ENCODE results near the gene RCE1.
A peak's percentile ranks its signal among the peaks of the same experiment; 100 is the strongest.

Gene RCE1

DNA sequence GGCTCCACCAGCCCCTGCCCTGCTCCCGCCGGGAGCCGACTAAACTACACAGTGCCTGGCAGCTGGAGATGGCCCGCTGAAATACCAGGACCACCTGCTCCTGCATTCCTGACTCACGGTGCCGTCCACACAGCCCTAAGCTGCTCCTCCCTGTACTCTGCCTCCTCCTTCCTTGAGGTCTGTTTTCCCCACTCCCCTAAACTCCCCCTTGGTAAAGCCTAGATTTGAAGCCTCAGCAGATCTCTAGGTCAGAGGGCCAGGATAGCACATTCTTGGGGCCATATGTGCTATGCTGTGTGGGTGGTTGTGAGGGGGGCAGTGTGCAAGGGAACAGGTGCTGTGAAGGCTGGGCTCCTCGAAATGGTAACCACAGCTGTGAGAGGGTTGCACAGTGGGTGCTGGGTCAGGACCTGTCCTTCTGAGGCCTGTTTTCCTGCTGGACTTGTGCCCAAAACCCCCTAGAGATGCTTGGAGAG lies 23.3 kb downstream of the RCE1 start:
- POLR2A ChIA-PET (ENCODE audit: low non-redundant PET): no interaction called here
- no peak for DNase-seq (ENCODE audit: low spot score)
- TF ChIP-seq, protein P1, sequence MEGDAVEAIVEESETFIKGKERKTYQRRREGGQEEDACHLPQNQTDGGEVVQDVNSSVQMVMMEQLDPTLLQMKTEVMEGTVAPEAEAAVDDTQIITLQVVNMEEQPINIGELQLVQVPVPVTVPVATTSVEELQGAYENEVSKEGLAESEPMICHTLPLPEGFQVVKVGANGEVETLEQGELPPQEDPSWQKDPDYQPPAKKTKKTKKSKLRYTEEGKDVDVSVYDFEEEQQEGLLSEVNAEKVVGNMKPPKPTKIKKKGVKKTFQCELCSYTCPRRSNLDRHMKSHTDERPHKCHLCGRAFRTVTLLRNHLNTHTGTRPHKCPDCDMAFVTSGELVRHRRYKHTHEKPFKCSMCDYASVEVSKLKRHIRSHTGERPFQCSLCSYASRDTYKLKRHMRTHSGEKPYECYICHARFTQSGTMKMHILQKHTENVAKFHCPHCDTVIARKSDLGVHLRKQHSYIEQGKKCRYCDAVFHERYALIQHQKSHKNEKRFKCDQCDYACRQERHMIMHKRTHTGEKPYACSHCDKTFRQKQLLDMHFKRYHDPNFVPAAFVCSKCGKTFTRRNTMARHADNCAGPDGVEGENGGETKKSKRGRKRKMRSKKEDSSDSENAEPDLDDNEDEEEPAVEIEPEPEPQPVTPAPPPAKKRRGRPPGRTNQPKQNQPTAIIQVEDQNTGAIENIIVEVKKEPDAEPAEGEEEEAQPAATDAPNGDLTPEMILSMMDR (conservative IDR thresholded peaks at IDR 0.05; ENCODE audit: low read depth): no peak
- CTCF ChIA-PET: interaction anchor here (0.6 kb wide), 1 partner anchor 96 kb away, joined by 3 read pairs; no protein-coding TSS in a partner anchor
- H3K27ac ChIP-seq: peak overlapping the region; percentile 39

DNA sequence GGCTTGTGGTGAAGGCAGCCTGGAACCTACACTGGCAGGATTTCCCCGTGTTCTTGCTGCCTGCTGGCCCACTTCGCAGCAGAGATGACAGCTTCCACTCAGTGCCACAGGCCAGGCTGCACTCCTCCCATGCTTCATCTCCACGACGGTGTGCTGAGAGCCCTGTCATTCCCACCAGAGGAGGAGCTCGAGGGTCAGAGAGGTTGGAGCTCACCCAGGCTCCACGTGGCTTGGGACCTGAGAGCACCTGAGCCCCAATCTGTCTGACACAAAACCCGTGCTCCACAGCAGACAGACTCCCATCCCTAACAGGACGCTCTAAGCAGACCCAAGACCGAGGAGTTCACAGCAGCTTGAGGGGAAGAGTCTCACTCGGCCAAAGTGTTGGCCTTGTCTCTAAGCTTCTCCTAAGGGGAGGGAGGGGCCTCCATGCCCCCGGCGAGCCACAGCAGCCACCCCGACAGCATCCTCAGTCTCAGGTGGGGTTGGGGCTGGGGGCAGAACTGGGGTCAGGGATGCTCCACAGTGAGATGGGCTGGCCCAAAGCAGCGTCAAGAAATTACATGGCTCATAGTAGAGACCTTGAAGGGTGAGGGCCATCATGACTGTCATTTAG lies 24.3 kb downstream of the RCE1 start:
- POLR2A ChIA-PET (ENCODE audit: low non-redundant PET): no interaction called here
- TF ChIP-seq, protein P1 (conservative IDR thresholded peaks at IDR 0.05; ENCODE audit: low read depth): no peak
- peak overlapping the region; percentile 39 for H3K27ac ChIP-seq
- no peak for DNase-seq (ENCODE audit: low spot score)
- CTCF ChIA-PET: interaction anchor here (0.7 to 1.2 kb wide), 2 partner anchors 11 to 109 kb away, joined by 3 read pairs; no protein-coding TSS in a partner anchor

DNA sequence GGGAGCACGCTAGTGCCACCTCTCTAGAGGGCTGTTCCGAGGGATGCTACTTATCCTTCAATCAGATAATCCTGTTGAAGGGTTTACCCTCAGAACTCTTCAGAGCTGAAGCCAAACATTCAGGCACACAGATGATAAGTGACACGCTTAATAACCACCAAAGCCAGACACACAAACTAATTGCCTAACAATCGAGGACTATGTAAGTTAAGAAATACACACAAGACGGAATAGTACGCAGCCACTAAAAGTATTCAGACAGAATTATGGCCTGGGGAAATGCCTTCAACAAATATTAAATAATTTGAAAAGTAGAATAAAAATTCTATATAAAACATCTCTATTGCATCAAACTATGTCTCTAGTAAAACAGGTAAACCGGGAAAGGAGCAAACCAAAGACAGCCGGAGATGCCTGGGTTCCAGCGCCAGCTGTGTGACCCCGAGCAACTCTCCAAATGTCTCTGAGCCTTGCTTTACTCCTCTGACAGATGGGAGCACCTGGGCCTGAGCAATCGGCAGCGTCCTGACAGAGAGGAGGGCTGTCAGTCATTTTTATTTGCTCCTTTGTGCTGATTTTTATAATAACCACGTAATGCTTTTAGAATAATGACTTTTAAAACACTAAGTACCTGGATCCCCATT lies 25.0 kb downstream of the RCE1 start:
- ChIA-PET POLR2A (ENCODE audit: low non-redundant PET) (interaction anchor here (0.6 kb wide), 1 partner anchor 73 kb away, joined by 3 read pairs; no protein-coding TSS in a partner anchor), CTCF (interaction anchor here (0.7 to 1.2 kb wide), 2 partner anchors 11 to 108 kb away, joined by 3 read pairs; no protein-coding TSS in a partner anchor)
- no peak for DNase-seq (ENCODE audit: low spot score)
- H3K27ac ChIP-seq: peak overlapping the region; percentile 39
- TF ChIP-seq, protein P1 (conservative IDR thresholded peaks at IDR 0.05; ENCODE audit: low read depth): no peak

DNA sequence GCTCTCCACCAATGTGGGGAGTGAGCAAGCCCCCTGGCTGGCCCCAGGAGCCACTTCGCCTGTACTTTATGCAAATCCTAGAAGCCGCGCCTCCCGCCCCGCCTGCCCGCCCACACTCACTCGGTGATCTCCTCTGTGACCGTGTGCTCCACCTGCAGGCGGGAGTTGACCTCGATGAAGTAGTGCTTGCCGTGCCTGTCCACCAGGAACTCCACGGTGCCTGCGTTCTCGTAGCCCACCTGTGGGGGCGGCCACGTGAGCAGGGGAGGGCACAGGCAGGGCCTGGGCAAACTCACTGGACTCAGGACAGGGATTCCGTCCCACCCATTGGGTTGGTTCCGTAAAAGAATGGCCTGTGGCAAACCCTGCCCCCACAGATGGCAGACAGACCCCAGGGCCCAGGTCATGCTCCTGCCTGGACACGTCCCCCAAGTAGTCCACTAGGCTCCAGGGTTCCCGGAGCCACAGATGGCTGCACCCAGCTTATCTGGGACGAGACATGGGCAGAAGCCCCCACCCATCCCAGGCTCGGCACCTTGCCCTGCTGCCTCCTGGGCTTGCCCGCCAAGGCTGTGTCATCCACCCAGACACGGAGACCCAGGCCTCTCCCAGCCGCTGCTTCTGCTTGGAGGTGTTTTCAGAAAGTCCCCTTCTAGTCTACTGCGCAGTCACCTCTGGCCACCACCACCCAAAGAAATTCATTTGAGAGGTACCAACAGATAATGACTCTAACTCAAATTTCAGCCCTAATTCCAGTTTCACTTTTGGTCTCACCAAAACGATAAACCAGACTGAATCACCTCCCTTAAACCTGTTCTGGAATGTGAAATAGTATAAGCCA lies 25.7 kb downstream of the RCE1 start:
- TF ChIP-seq, protein P1 (conservative IDR thresholded peaks at IDR 0.05; ENCODE audit: low read depth): peak; percentile 16; the same call in 1 of the 2 replicates
- POLR2A ChIA-PET (ENCODE audit: low non-redundant PET): interaction anchor here (0.6 kb wide), 1 partner anchor 74 kb away, joined by 3 read pairs; no protein-coding TSS in a partner anchor
- DNase-seq (ENCODE audit: low spot score): peak; percentile 73
- CTCF ChIA-PET: interaction anchor here (0.7 kb wide), 1 partner anchor 257 kb away, joined by 6 read pairs; no protein-coding TSS in a partner anchor
- H3K27ac ChIP-seq: peak overlapping the region; percentile 39

DNA sequence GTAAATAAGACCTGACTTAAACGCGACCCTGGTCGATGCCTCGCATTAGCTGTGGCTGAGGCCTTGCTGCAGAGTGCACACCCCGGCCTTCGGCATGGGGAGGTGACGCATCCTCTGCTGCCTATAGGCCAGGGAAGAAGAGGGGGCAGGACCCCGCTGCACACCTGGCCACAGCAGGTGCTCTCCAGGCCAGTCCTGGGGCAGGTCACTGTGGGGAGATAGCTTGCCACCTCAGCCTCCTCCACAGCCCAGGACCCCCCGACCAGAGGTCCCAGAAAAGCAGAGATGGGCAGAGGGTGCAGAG lies 26.3 kb downstream of the RCE1 start:
- CTCF ChIA-PET: interaction anchor here (0.7 to 1.5 kb wide), 2 partner anchors 106 to 256 kb away, joined by 4 to 6 read pairs; no protein-coding TSS in a partner anchor
- POLR2A ChIA-PET (ENCODE audit: low non-redundant PET): no interaction called here
- TF ChIP-seq, protein P1 (conservative IDR thresholded peaks at IDR 0.05; ENCODE audit: low read depth): no peak
- H3K27ac ChIP-seq: peak overlapping the region; percentile 39
- DNase-seq (ENCODE audit: low spot score): no peak

DNA sequence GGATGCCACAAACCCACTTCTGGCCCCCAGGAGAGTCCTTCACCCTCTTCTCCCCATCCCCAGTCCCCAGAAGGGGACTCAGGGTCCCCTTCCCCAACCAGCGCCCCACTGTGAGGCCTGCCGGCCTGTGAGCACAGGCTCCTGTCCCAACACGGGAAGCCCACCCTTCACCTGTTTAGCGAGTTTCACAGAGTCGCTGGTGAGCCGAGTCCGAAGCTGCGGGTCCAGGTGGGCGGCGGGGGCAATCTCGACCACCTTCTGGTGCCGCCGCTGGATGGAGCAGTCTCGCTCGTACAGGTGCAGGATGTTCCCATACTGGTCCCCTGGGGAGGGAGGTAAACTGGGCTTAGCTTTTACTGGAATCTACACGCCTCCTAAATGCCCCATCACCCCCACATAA lies 26.9 kb downstream of the RCE1 start:
- TF ChIP-seq, protein P1 (conservative IDR thresholded peaks at IDR 0.05; ENCODE audit: low read depth): no peak
- DNase-seq (ENCODE audit: low spot score): no peak
- CTCF ChIA-PET: interaction anchor here (1.5 kb wide), 1 partner anchor 105 kb away, joined by 4 read pairs; no protein-coding TSS in a partner anchor

More for the DNA sequence above, 26.9 kb downstream of the RCE1 start:
- H3K27ac ChIP-seq: peak overlapping the region; percentile 39
- POLR2A ChIA-PET (ENCODE audit: low non-redundant PET): no interaction called here
